HepG2 (cell line): ENCODE data around the gene SLC43A1. TPM values are rescaled to one million over a fixed set of nuclear protein-coding genes. Genes with fewer than 3 reads are reported as not detected.

Experiments
- ATAC-seq: fragments of 200-7000 bp; cut with Tn5 transposase; 3 replicates; pipeline ENCODE4 v1.9.1; 2020; ENCODE audit warnings: mild to moderate bottlenecking, moderate library complexity
- BruUV-seq: library from RNA; stranded (reverse); fragments of 400-500 nt; replicated peaks from 2 replicates; lab custom pipeline; 2021; lab: Mats Ljungman, UMichigan
- CTCF ChIA-PET: fragments of 300-600 bp; formaldehyde crosslinking; extraction: SDS; loops from one replicate; lab custom pipeline; 2021; ENCODE audit warnings: low total read pairs, inconsistent platforms, low intra/inter-chr PET ratio; lab: Yijun Ruan, JAX
- POLR2A ChIA-PET: fragments of 350-600 bp; sonication (Branson Sonifier 250); formaldehyde crosslinking; loops from one replicate; lab custom pipeline; 2020; ENCODE audit warnings: antibody characterized with exemption, inconsistent platforms; lab: Yijun Ruan, JAX
- DNase-seq: peaks from one replicate; pipeline ENCODE4 v3.0.0-alpha.2; 2015; ENCODE audit warnings: low spot score
- FAIRE-seq: peaks from 3 replicates; lab custom pipeline; 2011; peaks lifted over from hg19 to GRCh38; lab: Jason Lieb, UNC
- H2AFZ ChIP-seq: one replicate; pipeline ENCODE4 v1.6.1; 2011; ENCODE audit warnings: low read length, inconsistent platforms
- H3K27ac ChIP-seq: fragments of 300-600 bp; 3 replicates; pipeline ENCODE4 v1.8.0; 2011; ENCODE audit warnings: mixed run types, mild to moderate bottlenecking, mixed read lengths, low read length, inconsistent platforms; ENCODE audit not compliant: insufficient read depth; ENCODE audit errors: extremely low read length
- H3K27me3 ChIP-seq, 2 experiments: fragments of 200-600 bp in 1 of 2; 2 replicates in 1 of 2; 3 replicates in 1 of 2; pipeline versions ENCODE4 v1.6.0 to v1.8.0; 2011; ENCODE audit warnings: low read length in 2 of 2, mild to moderate bottlenecking in 2 of 2, moderate library complexity in 2 of 2, inconsistent platforms in 1 of 2; ENCODE audit not compliant: insufficient read depth in 2 of 2, control insufficient read depth in 1 of 2
- H3K36me3 ChIP-seq, 2 experiments: fragments of 200-600 bp in 1 of 2; replicated peaks in 1 of 2; 2 replicates in 1 of 2; 3 replicates in 1 of 2; pipeline versions ENCODE4 v1.5.1 to v1.8.0; 2011; ENCODE audit warnings: low read length in 2 of 2, inconsistent platforms in 1 of 2; ENCODE audit not compliant: insufficient read depth in 2 of 2, control insufficient read depth in 1 of 2
- H3K4me1 ChIP-seq: 2 replicates; pipeline ENCODE4 v1.5.1; 2012; ENCODE audit warnings: low read length, inconsistent platforms; ENCODE audit not compliant: insufficient read depth
- H3K4me2 ChIP-seq: 2 replicates; pipeline ENCODE4 v1.6.0; 2011; ENCODE audit warnings: low read depth, low read length, inconsistent platforms
- H3K4me3 ChIP-seq, 3 experiments: fragments of 200-600 bp in 1 of 3; sonication (generic), shearing (Covaris generic) in 1 of 3; replicated peaks in 1 of 3; 2 replicates each; pipeline ENCODE4 v1.5.1; 2011 to 2016; ENCODE audit warnings: low read length in 3 of 3, inconsistent platforms in 2 of 3, low read depth in 2 of 3, mild to moderate bottlenecking in 2 of 3, control low read depth in 1 of 3, mixed read lengths in 1 of 3; ENCODE audit not compliant: insufficient read depth in 1 of 3
- H3K79me2 ChIP-seq: one replicate; pipeline ENCODE4 v1.6.1; 2011; ENCODE audit warnings: low read length, inconsistent platforms; ENCODE audit not compliant: insufficient read depth
- H3K9ac ChIP-seq: 2 replicates; pipeline ENCODE4 v1.6.0; 2011; ENCODE audit warnings: mild to moderate bottlenecking, low read depth, low read length, inconsistent platforms; ENCODE audit not compliant: insufficient read depth
- H3K9me3 ChIP-seq: 2 replicates; pipeline ENCODE4 v1.5.1; 2012; ENCODE audit warnings: mild to moderate bottlenecking, low read length
- H4K20me1 ChIP-seq: 2 replicates; pipeline ENCODE4 v1.6.0; 2011; ENCODE audit warnings: inconsistent platforms, mild to moderate bottlenecking, low read length, moderate library complexity; ENCODE audit not compliant: insufficient read depth
- ATF7 ChIP-seq, 2 experiments: fragments of 450-650 bp in 1 of 2; sonication (generic) in 1 of 2; formaldehyde crosslinking in 1 of 2; IDR thresholded peaks; 2 replicates each; pipeline versions ENCODE4 v1.4.0 to v1.6.1; 2016 to 2020; ENCODE audit warnings: antibody characterized with exemption in 1 of 2, mild to moderate bottlenecking in 1 of 2, missing genetic modification reagents in 1 of 2
- GPBP1L1 ChIP-seq: sonication (generic); formaldehyde crosslinking; IDR thresholded peaks from 2 replicates; pipeline ENCODE4 v1.5.0; 2020; ENCODE audit warnings: mild to moderate bottlenecking, missing genetic modification reagents
- ZNF207 ChIP-seq: fragments of 450-650 bp; IDR thresholded peaks from 2 replicates; pipeline ENCODE4 v1.6.1; 2016; ENCODE audit warnings: antibody characterized with exemption, borderline replicate concordance
- ZNF382 ChIP-seq: sonication (generic); formaldehyde crosslinking; IDR thresholded peaks from 2 replicates; pipeline ENCODE4 v1.5.0; 2020; ENCODE audit warnings: missing genetic modification reagents, mild to moderate bottlenecking, borderline replicate concordance
- ZSCAN12 ChIP-seq: sonication (generic); formaldehyde crosslinking; IDR thresholded peaks from 2 replicates; pipeline ENCODE4 v1.9.0; 2021; ENCODE audit warnings: mild to moderate bottlenecking, missing genetic modification reagents
- WGBS: methylation state at CpG from one replicate; pipeline ENCODE4 v1.1.6; 2017; ENCODE audit warnings: low lambda C conversion rate; 5-methylcytosine and 5-hydroxymethylcytosine counted together
- in situ Hi-C: cut with HindIII; loops from 2 replicates; pipeline ENCODE4 v1.10.0; 2017; ENCODE audit warnings: low pct_unique_long_range_greater_than_20kb; ENCODE audit not compliant: extremely low pct_ligation_motif_present
- intact Hi-C: fragments of 100-400 bp; cut with micrococcal nuclease; formaldehyde crosslinking; loops from one replicate; pipeline ENCODE4 v1.10.0; 2022; ENCODE audit not compliant: unreplicated experiment
- polyA plus RNA-seq, 8 experiments: library from polyadenylated mRNA; depleted of rRNA in 3 of 8; stranded (reverse) in 7 of 8; unstranded in 1 of 8; fragments of >200 nt; fragmentation: Illumina TruSeq in 4 of 8; extraction: Trizol in 4 of 8; gene quantifications; 2 replicates each; pipeline versions ENCODE4 v1.2.1 to v1.2.3, GENCODE V29; 2011 to 2016; ENCODE audit warnings: low read depth in 4 of 8, missing spikeins in 1 of 8, mixed read lengths in 1 of 8; ENCODE audit not compliant: insufficient read depth in 1 of 8
- total RNA-seq, 5 experiments: library from RNA; depleted of rRNA; stranded (reverse); fragments of >200 nt; fragmentation: Illumina TruSeq; extraction: Trizol; gene quantifications; 2 replicates each; pipeline ENCODE4 v1.2.3, GENCODE V29; 2016; ENCODE audit warnings: low read depth in 1 of 5

The SLC43A1 gene
- total and polyA plus RNA-seq, 2 of the 13 experiments (the other 11 are each of a cell fraction or from before 2014, with no cell fraction given) = 72.3 to 87.6 TPM

- Histone ChIP-seq H3K4me2 (no peak overlapping the region), H4K20me1 (no peaks in the 10 kb centered on the region; the same call in 1 of the 2 replicates), H3K9ac (no peak overlapping the region), H2AFZ (no peak overlapping the region), H3K27ac (no peak overlapping the region), H3K79me2 (peaks cover 62% of the 10 kb centered on the region), H3K9me3 (no peaks in the 10 kb centered on the region), H3K27me3 (no peaks in the 10 kb centered on the region), H3K36me3 (peaks cover 0 to 23% of the 10 kb centered on the region in 2 experiments; a peak in 1 of 5 replicates), H3K4me1 (peaks cover 70% of the 10 kb centered on the region), H3K4me3 (no peak overlapping the region)
- ChIA-PET CTCF (no interaction called here), POLR2A (interaction anchor here (1.5 kb wide), 1 partner anchor 14 kb away, joined by 10 read pairs; no protein-coding TSS in a partner anchor)
- no peak for DNase-seq
- TF ChIP-seq ZSCAN12 (no peak), ZNF207 (no peak), GPBP1L1 (no peak), ZNF382 (CRISPR knock-in tag) (no peak), ATF7 (IDR thresholded peaks at IDR 0.05) (0 out of 2 replicates have a peak, but pooled peaks have one; percentile 14), ATF7 (CRISPR knock-in tag; IDR thresholded peaks at IDR 0.05) (no peak)
- WGBS = 93% methylated on average over 6 of the region's 6 CpGs
- in situ Hi-C loops (no loop called here), intact Hi-C loops (no loop called here)
- FAIRE-seq = no peak
- BruUV-seq = no TSS peak
- no peak for ATAC-seq
Measured at GRCh38 chr11:57511741-57512430, 3.6 kb downstream of the SLC43A1 start.
